ENCODE results near the gene AOAH. TPM values are rescaled to one million over a fixed set of nuclear protein-coding genes. Genes with fewer than 3 reads are reported as not detected.

The AOAH gene
- total RNA-seq, 2 donors from 2014 or later, result 0.70 to 1.6 TPM

DNA sequence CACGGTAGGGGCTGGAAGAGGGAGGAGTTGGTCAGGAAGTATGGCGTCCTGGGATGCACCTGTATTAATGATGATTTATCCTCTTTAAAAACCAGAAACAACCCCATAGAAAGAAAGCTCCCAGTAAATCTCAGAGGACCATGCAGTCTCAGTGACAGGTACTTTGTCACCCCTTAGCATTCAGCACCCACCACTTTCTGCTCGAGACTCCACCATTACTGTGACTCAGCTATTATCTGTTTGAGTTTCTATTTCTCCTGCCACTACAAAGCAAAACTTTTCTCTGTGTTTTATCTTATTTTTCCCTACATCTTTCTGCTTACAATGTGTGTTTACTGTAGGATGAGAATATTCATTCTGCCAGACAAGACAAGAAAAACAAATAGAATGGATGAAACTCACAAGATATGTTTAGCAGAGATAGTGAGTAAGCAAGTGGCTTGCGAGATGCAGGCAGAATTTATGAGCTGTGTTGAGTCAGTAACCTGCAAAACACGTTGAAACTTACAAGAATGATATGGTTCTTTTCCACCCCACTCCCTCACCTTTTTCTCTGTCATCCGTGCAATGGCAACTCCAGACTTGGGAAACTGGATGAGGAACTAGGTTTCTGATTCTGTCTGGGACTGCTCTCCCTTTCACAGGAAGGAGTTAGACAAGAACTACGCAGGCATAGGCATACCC is 127.1 kb downstream of the AOAH start:
- Histone ChIP-seq H3K27me3 (ENCODE audit: control insufficient read depth, insufficient read depth, low read length, poor library complexity, severe bottlenecking) (no peaks in the 10 kb centered on the region), H3K9ac (ENCODE audit: extremely low read depth, low read length, poor library complexity, severe bottlenecking) (no peak overlapping the region), H3K27ac (ENCODE audit: low read depth, low read length) (no peak overlapping the region), H3K36me3 (ENCODE audit: control insufficient read depth, insufficient read depth, low read length) (no peaks in the 10 kb centered on the region), H3K4me1 (ENCODE audit: control insufficient read depth, insufficient read depth, low read length) (no peaks in the 10 kb centered on the region), H3K9me3 (ENCODE audit: control insufficient read depth, low read length) (no peaks in the 10 kb centered on the region), H3K4me3 (ENCODE audit: low read length) (no peak overlapping the region)
- TF ChIP-seq, protein P1, sequence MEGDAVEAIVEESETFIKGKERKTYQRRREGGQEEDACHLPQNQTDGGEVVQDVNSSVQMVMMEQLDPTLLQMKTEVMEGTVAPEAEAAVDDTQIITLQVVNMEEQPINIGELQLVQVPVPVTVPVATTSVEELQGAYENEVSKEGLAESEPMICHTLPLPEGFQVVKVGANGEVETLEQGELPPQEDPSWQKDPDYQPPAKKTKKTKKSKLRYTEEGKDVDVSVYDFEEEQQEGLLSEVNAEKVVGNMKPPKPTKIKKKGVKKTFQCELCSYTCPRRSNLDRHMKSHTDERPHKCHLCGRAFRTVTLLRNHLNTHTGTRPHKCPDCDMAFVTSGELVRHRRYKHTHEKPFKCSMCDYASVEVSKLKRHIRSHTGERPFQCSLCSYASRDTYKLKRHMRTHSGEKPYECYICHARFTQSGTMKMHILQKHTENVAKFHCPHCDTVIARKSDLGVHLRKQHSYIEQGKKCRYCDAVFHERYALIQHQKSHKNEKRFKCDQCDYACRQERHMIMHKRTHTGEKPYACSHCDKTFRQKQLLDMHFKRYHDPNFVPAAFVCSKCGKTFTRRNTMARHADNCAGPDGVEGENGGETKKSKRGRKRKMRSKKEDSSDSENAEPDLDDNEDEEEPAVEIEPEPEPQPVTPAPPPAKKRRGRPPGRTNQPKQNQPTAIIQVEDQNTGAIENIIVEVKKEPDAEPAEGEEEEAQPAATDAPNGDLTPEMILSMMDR (conservative IDR thresholded peaks at IDR 0.05), result no peak
- no peak for DNase-seq
- Mint-ChIP-seq H3K36me3 (ENCODE audit: low read depth) (no peaks in the 10 kb centered on the region), H3K9me3 (no peaks in the 10 kb centered on the region), H3K27me3 (ENCODE audit: insufficient read depth) (no peaks in the 10 kb centered on the region), H3K4me3 (no peak overlapping the region), H3K27ac (no peak overlapping the region), H3K4me1 (no peaks in the 10 kb centered on the region)
- WGBS, 2 experiments (ENCODE audit: insufficient coverage in 1 of 2, insufficient read length in 1 of 2), result 87% methylated on average over 4 to 5 of the region's 7 CpGs

DNA sequence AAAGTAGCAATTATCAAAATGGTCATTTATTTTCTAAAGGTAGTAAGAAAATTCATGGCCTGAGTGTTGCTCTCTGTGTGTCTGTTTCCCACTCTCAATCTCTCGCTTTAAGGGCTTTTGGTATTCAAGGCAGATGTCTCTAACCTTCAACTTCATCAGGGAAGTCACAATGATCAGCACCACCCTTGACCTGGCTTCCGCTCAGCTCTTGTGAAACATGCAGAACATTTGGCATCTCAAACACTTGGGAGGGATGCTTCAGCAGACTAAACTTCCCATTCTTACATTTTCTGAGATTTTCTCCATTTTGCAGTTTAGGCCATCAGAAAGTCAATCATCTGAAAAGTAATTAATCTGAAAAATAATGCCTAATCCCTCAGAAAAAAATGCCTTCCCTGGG is 129.8 kb downstream of the AOAH start:
- Histone ChIP-seq H3K4me1 (ENCODE audit: control insufficient read depth, insufficient read depth, low read length) (no peaks in the 10 kb centered on the region), H3K27ac (ENCODE audit: low read depth, low read length) (no peak overlapping the region), H3K36me3 (ENCODE audit: control insufficient read depth, insufficient read depth, low read length) (no peaks in the 10 kb centered on the region), H3K27me3 (ENCODE audit: control insufficient read depth, insufficient read depth, low read length, poor library complexity, severe bottlenecking) (no peaks in the 10 kb centered on the region), H3K4me3 (ENCODE audit: low read length) (no peak overlapping the region), H3K9ac (ENCODE audit: extremely low read depth, low read length, poor library complexity, severe bottlenecking) (no peak overlapping the region), H3K9me3 (ENCODE audit: control insufficient read depth, low read length) (no peaks in the 10 kb centered on the region)
- H3K4me3 Mint-ChIP-seq, result no peak overlapping the region
- no peak for DNase-seq
- TF ChIP-seq, protein P1 (conservative IDR thresholded peaks at IDR 0.05), result no peak
- H3K9me3 Mint-ChIP-seq, result no peaks in the 10 kb centered on the region
- H3K4me1 Mint-ChIP-seq, result no peaks in the 10 kb centered on the region
- H3K27ac Mint-ChIP-seq, result no peak overlapping the region
- WGBS, 2 experiments (ENCODE audit: insufficient coverage in 1 of 2, insufficient read length in 1 of 2), result 87 to 100% methylated on average over 2 of the region's 2 CpGs
- no peaks in the 10 kb centered on the region for H3K36me3 Mint-ChIP-seq (ENCODE audit: low read depth)
- H3K27me3 Mint-ChIP-seq (ENCODE audit: insufficient read depth), result no peaks in the 10 kb centered on the region

DNA sequence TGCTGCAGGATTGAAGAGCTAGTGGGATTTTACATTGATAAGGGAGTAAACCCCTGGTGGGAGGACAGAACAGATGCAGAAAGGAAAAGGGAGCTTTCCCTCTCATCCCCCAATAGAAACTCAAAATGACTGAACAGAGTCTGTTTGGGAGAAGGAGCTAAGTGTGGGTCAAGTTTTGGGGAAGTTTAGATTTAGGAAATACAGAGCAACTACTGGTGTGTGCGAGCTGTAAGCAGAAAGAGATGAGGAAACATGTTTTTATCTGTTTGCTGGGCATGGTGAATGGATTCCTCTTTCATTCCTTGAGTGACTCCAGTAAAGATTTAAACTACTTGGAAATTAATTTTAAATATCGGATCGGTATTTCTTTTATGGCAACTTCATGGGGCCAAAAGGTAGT is 132.7 kb downstream of the AOAH start:
- H3K4me1 Mint-ChIP-seq, result no peaks in the 10 kb centered on the region
- Histone ChIP-seq H3K4me3 (ENCODE audit: low read length) (no peak overlapping the region), H3K4me1 (ENCODE audit: control insufficient read depth, insufficient read depth, low read length) (no peaks in the 10 kb centered on the region), H3K36me3 (ENCODE audit: control insufficient read depth, insufficient read depth, low read length) (no peaks in the 10 kb centered on the region), H3K9ac (ENCODE audit: extremely low read depth, low read length, poor library complexity, severe bottlenecking) (no peak overlapping the region), H3K27me3 (ENCODE audit: control insufficient read depth, insufficient read depth, low read length, poor library complexity, severe bottlenecking) (no peaks in the 10 kb centered on the region), H3K27ac (ENCODE audit: low read depth, low read length) (no peak overlapping the region), H3K9me3 (ENCODE audit: control insufficient read depth, low read length) (no peaks in the 10 kb centered on the region)
- TF ChIP-seq, protein P1 (conservative IDR thresholded peaks at IDR 0.05), result no peak
- 89 to 93% methylated on average over 1 to 3 of the region's 3 CpGs for WGBS, 2 experiments (ENCODE audit: insufficient coverage in 1 of 2, insufficient read length in 1 of 2)
- no peak overlapping the region for H3K4me3 Mint-ChIP-seq
- no peaks in the 10 kb centered on the region for H3K27me3 Mint-ChIP-seq (ENCODE audit: insufficient read depth)
- H3K36me3 Mint-ChIP-seq (ENCODE audit: low read depth), result no peaks in the 10 kb centered on the region
- no peak for DNase-seq
- no peaks in the 10 kb centered on the region for H3K9me3 Mint-ChIP-seq
- no peak overlapping the region for H3K27ac Mint-ChIP-seq

Measured in endodermal cell (in vitro differentiated cells).